EH (cell line): ENCODE results near the gene CATSPERE.
A peak's percentile ranks its signal among the peaks of the same experiment; 100 is the strongest.
"Not testable (repeated sequence)": the region's sequence is repeated elsewhere in the genome, so short reads cannot be mapped to it uniquely, and the experiment has no call there.

Experiments
- DNase-seq: peaks from one replicate; pipeline ENCODE4 v3.0.0-alpha.2; 2015; ENCODE audit warnings: low read depth

CATSPERE gene

DNA sequence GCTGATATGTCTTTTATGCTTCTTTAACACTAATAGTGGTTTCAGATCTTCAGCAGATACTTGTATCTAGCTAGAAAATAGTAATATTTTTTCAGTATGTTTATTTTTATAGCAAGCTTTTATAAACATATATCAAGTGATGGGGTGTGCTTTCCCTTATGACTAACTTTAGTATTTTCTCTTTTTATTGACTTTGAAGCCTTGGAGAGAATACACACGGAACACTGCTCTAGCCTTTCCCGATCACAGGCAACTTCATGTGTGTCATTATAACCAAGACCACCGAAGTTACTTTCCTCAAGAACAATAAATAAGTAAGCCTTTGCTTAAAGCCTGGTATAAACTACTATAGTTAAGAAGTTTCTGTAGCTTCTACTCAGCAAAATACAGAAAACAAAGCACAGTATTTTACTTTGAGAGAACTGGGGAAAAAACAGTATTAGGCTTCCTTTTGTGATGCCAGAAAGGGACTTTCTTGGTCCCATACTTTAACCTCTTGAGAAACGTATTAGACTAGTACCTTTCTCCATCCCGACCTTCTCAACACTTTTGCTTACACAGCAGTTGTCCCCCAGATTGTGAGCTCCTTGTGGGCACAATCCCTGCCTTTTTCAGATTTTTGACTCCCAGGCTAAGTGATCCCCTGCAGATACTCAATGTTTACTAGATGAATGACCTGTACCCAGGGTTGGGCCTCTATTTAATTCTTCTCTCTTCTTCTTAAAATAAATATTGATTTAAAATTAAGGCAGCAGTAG is 12.6 kb upstream of the CATSPERE start:
- no peak for DNase-seq

- DNase-seq = no peak
Observed at GRCh38 chr1:244449936-244450508, 11.1 kb upstream of the CATSPERE start.

DNA sequence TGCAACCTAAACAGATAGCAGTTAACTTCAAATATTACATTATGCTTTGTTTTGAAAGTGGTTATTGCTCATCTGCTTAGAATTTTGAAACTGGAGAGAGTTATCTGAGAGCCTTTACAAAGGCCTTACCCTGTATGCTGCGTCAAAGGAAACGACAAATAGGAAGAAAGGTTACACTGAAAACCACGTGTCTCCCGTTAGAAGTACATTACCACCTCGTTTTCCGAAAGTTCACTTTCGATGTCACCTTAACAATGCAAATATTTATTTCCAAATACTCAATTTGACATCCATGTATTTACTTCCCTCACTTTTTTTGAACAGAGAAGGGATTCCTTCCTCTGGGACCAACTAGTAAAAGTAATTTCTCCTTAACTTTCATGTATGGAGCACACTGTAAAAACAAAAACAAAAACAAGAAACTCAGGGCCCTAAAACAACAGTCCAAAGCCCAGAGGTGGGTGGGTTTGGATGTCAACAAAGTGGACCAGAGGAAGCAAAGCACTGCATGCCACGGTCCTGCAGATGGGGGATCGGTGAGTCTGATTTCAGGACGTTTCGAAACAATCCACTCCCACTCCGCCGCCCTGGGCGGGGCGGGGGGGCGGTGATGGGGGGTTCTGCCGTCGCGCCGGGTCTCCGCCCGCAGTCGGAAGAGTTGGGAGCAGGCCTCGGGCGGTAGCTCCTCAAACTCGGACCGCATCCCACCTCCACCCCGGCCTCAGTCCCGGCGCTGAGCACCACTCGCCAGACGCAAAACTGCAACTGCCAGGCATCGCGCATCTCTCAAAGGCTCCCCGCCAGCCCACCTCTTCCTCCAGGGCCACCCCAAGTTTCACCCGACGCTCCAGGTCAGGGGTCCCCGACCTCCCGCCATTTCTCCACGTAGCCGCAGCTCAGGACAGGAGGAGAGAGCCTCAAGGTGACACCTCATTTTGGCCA is 10.2 kb upstream of the CATSPERE start:
- DNase-seq = peak; percentile 74

DNA sequence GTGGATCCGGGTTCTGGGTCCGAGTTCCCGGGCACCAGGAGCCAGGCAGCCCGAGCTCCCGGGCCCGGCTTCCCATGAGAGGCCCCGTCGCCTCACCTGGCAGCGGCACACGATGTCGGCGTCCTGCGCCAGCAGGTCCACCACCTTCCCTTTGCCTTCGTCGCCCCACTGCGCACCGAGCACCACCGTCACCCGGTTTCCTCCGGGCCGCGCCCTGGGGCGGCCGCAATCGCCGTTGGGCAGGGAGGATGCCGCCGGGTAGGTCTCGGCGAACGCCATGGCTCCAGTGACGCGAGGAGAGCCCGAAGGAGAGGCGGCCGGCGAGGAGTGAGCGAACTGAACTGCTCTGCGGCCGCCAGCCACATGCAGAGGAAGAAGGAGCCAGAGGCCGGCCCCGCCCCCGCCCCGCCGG is 9.5 kb upstream of the CATSPERE start, which contains the start of gene ADSS2:
TSS of gene ADSS2 (minus strand) at position 371 of the 412 bp plus-strand sequence. CDS start at position 279, 92 bp downstream.
- no peak for DNase-seq

DNA sequence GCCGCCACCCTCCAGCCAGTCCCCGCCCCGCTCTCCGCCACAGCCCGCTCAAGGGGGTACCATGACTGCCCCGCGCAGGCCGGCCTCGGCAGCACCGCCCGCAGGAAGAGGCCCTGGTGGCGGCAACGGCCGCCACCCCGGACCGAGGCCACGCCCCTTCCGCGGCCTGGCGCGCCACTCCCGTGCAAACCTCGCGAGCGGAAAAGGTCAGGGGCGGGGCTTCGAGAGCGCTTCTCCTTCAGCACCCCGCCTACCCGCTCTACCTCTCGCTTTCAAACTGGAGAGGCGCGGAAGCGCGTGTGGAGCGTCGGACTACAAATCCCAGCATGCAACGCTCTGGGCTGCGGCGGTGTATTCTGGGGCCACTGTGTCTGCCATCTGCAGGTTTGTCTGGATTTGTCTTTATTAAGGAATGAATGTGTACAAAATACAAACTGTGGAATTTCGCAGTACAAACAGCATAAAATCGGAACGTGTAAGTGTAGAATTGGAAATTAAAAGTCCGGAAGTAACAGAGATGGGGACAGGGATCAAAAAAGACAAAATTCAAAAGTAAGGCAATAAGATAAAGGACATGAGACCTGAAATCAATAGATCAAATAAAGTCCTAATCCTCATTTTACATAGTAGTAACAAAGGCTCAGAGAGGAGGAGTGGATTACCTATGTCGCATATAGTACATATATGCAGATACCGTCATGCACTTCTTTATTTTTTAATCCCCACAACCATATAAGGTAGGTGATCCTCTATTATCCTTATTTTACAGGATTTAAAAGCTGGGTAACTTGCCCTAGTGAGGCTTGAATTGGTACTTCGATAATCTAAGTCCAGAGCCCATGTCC is 8.9 kb upstream of the CATSPERE start:
- peak; percentile 99 for DNase-seq

GRCh38 chr1:244454412-244454811 is 6.7 kb upstream of the CATSPERE start:
- DNase-seq = no peak

GRCh38 chr1:244456586-244456985 is 4.5 kb upstream of the CATSPERE start:
- no peak for DNase-seq

GRCh38 chr1:244458781-244459180 is 2.3 kb upstream of the CATSPERE start:
- DNase-seq = no peak

DNA sequence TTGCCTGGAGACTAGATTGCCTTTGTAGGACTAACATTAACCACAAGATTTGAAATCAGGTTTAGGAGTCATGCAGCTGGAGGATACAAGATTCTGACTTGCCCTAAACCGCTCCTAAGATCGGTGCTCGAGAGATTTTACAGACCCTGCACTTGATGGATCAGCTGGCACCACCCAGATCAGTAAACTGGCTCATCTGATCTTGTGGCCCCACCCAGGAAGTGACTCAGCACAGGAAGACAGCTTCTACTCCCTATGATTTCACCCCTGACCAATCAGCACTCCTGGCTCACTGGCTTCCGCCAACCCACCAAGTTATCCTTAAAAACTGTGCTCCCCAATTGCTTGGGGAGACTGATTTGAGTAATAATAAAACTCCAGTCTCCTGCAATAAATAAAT is 876 bp upstream of the CATSPERE start:
- peak; percentile 23 for DNase-seq

DNA sequence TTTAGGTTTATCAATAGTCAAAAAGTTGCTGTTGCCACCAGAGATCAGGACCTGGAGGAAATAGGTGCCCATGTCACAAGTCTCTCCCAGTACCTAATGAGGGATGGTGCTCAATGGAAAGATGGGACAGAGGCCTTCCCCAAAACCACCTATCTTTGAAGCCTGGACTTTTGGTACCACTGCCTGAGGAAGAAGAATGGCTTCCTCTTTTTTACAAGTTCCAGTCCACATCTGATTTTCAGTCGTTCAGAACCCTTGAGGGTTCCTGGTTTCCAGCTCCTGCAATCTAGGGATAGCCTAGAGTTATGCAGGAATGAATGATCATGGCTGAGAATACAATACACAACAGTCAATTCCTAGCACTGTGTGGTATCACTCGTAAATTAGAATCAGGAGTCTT is 5.7 kb downstream of the CATSPERE start:
- DNase-seq = no peak

DNA sequence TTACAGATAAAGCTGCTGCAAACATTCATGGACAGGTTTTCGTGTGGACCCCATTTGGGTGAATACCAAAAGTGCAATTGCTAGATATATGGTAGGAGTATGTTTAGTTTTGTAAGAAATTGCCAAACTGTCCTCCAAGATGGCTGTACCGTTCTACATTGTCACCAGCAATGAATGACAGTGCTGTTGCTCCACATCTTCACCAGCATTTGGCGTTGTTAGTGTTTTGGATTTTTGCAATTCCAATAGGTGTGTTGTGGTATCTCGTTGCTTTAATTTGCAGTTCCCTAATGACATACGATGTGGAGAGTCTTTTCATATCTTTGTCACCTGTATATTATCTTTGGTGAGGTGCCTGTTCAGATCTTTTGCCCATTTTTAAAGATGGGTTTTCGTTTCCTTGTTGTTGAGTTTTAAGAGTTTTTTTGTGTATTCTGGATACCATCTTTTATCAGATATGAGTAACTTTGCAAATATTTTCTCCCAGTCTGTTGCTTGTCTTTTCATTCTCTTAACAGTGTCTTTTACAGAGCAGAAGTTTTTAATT is 12.1 kb downstream of the CATSPERE start:
- DNase-seq = no peak

DNA sequence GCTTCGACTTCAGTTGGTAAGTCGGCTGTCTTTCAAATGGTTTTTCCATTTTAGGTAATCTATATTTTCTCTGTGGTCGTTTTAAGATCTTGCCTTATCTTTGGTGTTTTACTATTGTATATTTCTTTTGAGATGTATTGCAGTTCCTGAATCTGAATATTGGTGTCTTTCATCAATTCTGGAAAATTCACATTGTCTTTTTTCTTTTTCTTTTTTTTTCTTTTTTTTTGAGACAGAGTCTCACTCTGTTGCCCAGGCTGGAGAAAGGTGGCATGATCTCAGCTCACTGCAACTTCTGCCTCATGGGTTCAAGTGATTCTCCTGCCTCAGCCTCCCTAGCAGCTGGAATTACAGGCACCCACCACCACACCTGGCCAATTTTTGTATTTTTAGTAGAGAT is 23.9 kb downstream of the CATSPERE start:
- DNase-seq = not testable (repeated sequence)

GRCh38 chr1:244494653-244495052 is 33.6 kb downstream of the CATSPERE start:
- no peak for DNase-seq

DNA sequence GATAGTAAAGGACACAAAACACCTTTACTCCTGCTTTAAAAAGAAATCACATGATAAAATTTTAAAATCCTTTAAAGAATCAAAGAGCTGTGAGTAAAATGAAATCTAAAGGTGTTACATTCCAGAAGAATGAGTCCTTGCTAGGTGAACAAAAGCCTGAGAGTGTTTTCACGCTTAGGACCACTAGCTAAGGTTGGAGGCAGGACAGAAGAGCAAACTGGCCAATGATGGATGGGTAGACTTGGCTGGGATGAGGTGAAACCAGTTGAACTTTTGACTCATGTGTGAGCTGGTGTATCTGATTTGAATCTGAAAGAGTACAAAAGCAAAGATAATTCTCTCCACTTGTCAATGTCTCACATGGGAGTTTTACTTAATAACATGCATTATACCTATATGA is 35.1 kb downstream of the CATSPERE start:
- DNase-seq = no peak

GRCh38 chr1:244497805-244498204 is 36.7 kb downstream of the CATSPERE start:
- DNase-seq = no peak

- not testable (repeated sequence) for DNase-seq
Observed at GRCh38 chr1:244499484-244499883, 38.4 kb downstream of the CATSPERE start.

DNA sequence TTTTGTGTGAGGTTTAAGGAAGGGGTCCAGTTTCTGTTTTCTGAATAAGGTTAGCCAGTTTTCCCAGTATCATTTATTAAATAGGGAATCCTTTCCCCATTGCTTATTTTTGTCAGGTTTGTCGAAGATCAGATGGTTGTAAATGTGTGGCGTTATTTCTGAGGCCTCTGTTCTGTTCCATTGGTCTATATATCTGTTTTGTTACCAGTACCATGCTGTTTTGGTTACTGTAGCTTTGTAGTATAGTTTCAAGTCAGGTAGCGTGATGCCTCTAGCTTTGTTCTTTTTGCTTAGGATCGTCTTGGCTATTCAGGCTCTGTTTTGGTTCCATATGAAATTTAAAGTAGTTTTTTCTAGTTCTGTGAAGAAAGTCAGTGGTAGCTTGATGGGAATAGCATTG is 39.4 kb downstream of the CATSPERE start:
- not testable (repeated sequence) for DNase-seq

- peak; percentile 2 for DNase-seq
Observed at GRCh38 chr1:244502630-244503029, 41.6 kb downstream of the CATSPERE start.

- no peak for DNase-seq
Observed at GRCh38 chr1:244513493-244513892, 52.4 kb downstream of the CATSPERE start.

DNA sequence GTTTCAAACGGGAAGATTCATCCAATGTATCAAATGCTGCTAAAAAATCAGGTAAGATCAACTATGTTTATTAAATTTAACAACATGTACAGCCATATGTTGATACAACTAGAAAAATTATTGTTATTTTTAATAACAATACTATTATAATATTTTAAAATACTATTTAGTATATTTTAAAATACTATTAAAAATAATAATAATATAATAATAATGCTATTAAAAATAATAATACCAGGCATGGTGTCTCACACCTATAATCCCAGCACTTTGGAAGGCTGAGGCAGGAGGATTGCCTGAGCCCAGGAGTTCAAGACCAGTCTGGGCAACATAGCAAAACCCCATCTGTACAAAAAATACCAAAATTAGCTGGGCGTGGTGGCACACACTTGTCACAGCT is 54.6 kb downstream of the CATSPERE start:
- no peak for DNase-seq

DNA sequence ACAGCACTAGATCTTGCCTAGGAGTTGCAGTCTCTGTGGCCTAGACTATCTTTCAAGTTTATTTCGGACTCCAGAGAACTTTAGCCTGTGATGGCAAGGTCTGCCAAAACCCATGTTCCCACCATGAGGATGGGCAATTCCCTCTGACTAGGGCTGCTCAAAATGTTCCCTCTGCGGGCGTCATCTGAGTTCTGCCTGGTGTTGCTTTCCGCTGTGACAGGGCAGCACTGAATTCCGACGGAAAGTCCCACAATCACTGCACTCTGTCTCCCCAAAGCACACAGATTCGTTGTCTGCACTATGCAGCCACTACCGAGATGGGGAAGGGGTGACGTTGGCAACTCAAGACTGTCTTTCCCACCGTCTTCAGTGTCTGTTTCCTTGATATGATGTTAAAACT is 75.2 kb downstream of the CATSPERE start:
- DNase-seq = no peak
